Neuronal stem cell (in vitro differentiated cells): Measurements from ENCODE around the gene HDAC7.

Experiments used
- DNase-seq: peaks from one replicate; pipeline ENCODE4 v3.0.0-alpha.2; 2013; ENCODE audit warnings: low spot score
- H2AFZ ChIP-seq: one replicate; pipeline ENCODE4 v1.6.1; 2013; ENCODE audit warnings: mild to moderate bottlenecking, low read length, inconsistent platforms
- H2AK5ac ChIP-seq: 2 replicates; pipeline ENCODE4 v1.6.1; 2013; ENCODE audit warnings: low read depth, mild to moderate bottlenecking, inconsistent platforms, low read length, moderate library complexity, mixed read lengths
- H2BK120ac ChIP-seq: 2 replicates; pipeline ENCODE4 v1.6.1; 2013; ENCODE audit warnings: low read depth, mild to moderate bottlenecking, inconsistent platforms, low read length, moderate library complexity, mixed read lengths
- H2BK12ac ChIP-seq: one replicate; pipeline ENCODE4 v1.6.1; 2013; ENCODE audit warnings: low read length, inconsistent platforms
- H2BK15ac ChIP-seq: 2 replicates; pipeline ENCODE4 v1.6.1; 2013; ENCODE audit warnings: mild to moderate bottlenecking, low read length, inconsistent platforms, mixed read lengths
- H2BK5ac ChIP-seq: one replicate; pipeline ENCODE4 v1.6.1; 2013; ENCODE audit warnings: inconsistent platforms, mild to moderate bottlenecking, low read length, moderate library complexity
- H3K14ac ChIP-seq: one replicate; pipeline ENCODE4 v1.6.1; 2013; ENCODE audit warnings: low read length, inconsistent platforms
- H3K18ac ChIP-seq: 2 replicates; pipeline ENCODE4 v1.6.1; 2013; ENCODE audit warnings: low read length, inconsistent platforms
- H3K23ac ChIP-seq: 2 replicates; pipeline ENCODE4 v1.6.1; 2013; ENCODE audit warnings: low read depth, mild to moderate bottlenecking, mixed read lengths, low read length, inconsistent platforms; ENCODE audit not compliant: poor library complexity
- H3K27ac ChIP-seq: replicated peaks from 3 replicates; pipeline ENCODE4 v1.5.1; 2013; ENCODE audit warnings: low read length, inconsistent platforms
- H3K27me3 ChIP-seq, 3 experiments: 2 replicates each; pipeline ENCODE4 v1.6.1; 2013; ENCODE audit warnings: low read length in 3 of 3, mild to moderate bottlenecking in 2 of 3, inconsistent platforms in 1 of 3, low read depth in 1 of 3, mixed read lengths in 1 of 3, moderate library complexity in 1 of 3; ENCODE audit not compliant: control insufficient read depth in 3 of 3, insufficient read depth in 3 of 3
- H3K36me3 ChIP-seq, 2 donors: replicated peaks in 1 of 2; 2 replicates each; pipeline ENCODE4 v1.6.1; 2013; ENCODE audit warnings: low read length in 2 of 2; ENCODE audit not compliant: control insufficient read depth in 2 of 2, insufficient read depth in 2 of 2
- H3K4ac ChIP-seq: 2 replicates; pipeline ENCODE4 v1.6.1; 2013; ENCODE audit warnings: inconsistent platforms, mild to moderate bottlenecking, low read length, moderate library complexity
- H3K4me1 ChIP-seq, 2 donors: 1 replicate in 1 of 2; 2 replicates in 1 of 2; pipeline ENCODE4 v1.6.1; 2013; ENCODE audit warnings: low read length in 2 of 2, low read depth in 1 of 2; ENCODE audit not compliant: control insufficient read depth in 2 of 2, insufficient read depth in 1 of 2
- H3K4me2 ChIP-seq: one replicate; pipeline ENCODE4 v1.6.1; 2013; ENCODE audit warnings: mild to moderate bottlenecking, low read length, inconsistent platforms; ENCODE audit not compliant: insufficient read depth, poor library complexity, severe bottlenecking
- H3K4me3 ChIP-seq, 2 donors: 2 replicates each; pipeline ENCODE4 v1.5.1; 2013; ENCODE audit warnings: low read length in 2 of 2, mild to moderate bottlenecking in 2 of 2, inconsistent platforms in 1 of 2, moderate library complexity in 1 of 2
- H3K79me1 ChIP-seq: one replicate; pipeline ENCODE4 v1.6.1; 2013; ENCODE audit warnings: low read depth, mild to moderate bottlenecking, inconsistent platforms, low read length, moderate library complexity
- H3K9ac ChIP-seq: one replicate; pipeline ENCODE4 v1.6.1; 2013; ENCODE audit warnings: mild to moderate bottlenecking, low read depth, low read length, inconsistent platforms; ENCODE audit not compliant: poor library complexity
- H3K9me3 ChIP-seq, 2 donors: replicated peaks in 1 of 2; 2 replicates each; pipeline versions ENCODE3 to v1.6.1; 2013; ENCODE audit warnings: low read length in 2 of 2, mild to moderate bottlenecking in 2 of 2, inconsistent platforms in 1 of 2, low read depth in 1 of 2, mixed read lengths in 1 of 2, moderate library complexity in 1 of 2; ENCODE audit not compliant: control insufficient read depth in 2 of 2, insufficient read depth in 1 of 2
- H4K8ac ChIP-seq: one replicate; pipeline ENCODE4 v1.6.1; 2013; ENCODE audit warnings: low read depth, mild to moderate bottlenecking, inconsistent platforms, low read length, moderate library complexity
- H4K91ac ChIP-seq: one replicate; pipeline ENCODE4 v1.6.1; 2013; ENCODE audit warnings: low read length, low read depth, mild to moderate bottlenecking, inconsistent platforms; ENCODE audit not compliant: poor library complexity
- WGBS, 2 donors: extraction: QIAGEN DNeasy Blood & Tissue Kit; methylation state at CpG; one replicate each; pipeline ENCODE4 v1.1.7; 2013; ENCODE audit warnings: missing lambda C conversion rate in 2 of 2, mixed read lengths in 1 of 2; ENCODE audit not compliant: insufficient read length in 2 of 2, insufficient replicate concordance in 1 of 2; ENCODE audit errors: extremely low coverage in 2 of 2; 5-methylcytosine and 5-hydroxymethylcytosine counted together

Gene HDAC7

DNA sequence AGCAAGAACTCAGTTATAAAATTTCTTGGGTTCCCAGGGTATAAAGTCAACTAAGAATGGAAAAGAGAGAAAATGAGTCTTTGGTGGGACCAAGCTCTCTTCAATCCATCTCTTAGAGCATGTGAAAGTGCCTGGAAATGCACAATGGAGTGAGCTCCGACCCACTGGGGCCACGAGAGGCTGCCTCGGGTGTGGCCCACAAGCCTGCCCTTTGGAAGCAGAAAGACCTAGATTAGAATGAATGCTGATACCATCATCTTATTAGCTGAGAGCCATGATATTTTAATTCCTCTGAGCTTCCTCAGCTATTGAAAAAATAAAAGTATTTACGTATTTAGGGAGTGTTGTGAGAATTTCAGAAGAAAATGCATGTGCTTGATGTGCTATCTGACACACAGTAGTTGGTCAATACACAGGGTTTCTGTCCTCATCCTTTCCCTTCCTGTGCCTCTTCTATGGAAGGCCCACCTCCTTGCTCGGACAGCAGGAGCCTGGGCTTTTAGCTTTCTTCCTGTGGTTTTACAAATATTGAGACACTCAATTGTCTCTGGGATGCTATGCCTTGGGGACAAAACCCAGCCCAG lies 42.6 kb upstream of the HDAC7 start:
- Histone ChIP-seq H4K8ac (no peak overlapping the region), H3K79me1 (no peaks in the 10 kb centered on the region), H3K27ac (no peak overlapping the region), H3K4me3 (no peak overlapping the region), H2BK5ac (no peak overlapping the region), H2BK12ac (no peak overlapping the region), H4K91ac (no peak overlapping the region), H3K36me3 (no peaks in the 10 kb centered on the region), H3K4me2 (no peak overlapping the region), H2AK5ac (no peak overlapping the region), H3K14ac (no peak overlapping the region), H2AFZ (no peak overlapping the region), H3K27me3 (peaks cover 0 to 19% (median 0%) of the 10 kb centered on the region in 3 experiments), H3K18ac (no peak overlapping the region), H3K9me3 (peaks cover 0 to 3% of the 10 kb centered on the region in 2 donors), H2BK15ac (no peak overlapping the region), H2BK120ac (no peak overlapping the region), H3K4ac (no peak overlapping the region), H3K9ac (no peak overlapping the region), H3K23ac (no peak overlapping the region), H3K4me1 (no peaks in the 10 kb centered on the region)
- no CpG with 5 or more reads among the region's 5 CpGs for WGBS, 2 donors
- DNase-seq = no peak

DNA sequence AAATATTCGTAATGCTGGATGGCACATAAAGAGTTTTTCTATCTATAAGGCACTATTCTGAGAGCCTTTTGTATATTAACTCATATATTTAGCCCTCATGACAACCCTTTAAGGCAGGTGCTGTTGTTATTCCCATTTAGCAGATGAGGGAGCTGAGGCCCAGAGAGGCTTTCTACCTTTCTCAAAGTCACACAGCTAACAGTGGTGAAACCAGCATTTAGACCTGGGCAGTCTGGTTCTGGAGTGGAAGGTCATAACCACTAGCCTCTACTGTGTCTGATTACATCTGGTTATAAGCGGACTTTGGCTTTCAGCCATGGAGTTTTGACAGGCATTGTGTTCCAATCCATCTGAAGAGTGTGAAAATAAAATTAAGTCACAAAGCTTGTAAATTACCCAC lies 41.2 kb upstream of the HDAC7 start:
- H4K91ac ChIP-seq = no peak overlapping the region
- no peak overlapping the region for H3K18ac ChIP-seq
- peaks cover 0 to 3% of the 10 kb centered on the region in 2 donors for H3K9me3 ChIP-seq
- H2BK15ac ChIP-seq = no peak overlapping the region
- H3K4me1 ChIP-seq = no peaks in the 10 kb centered on the region
- H2AK5ac ChIP-seq = no peak overlapping the region
- DNase-seq = no peak
- no peak overlapping the region for H2BK5ac ChIP-seq
- no peak overlapping the region for H3K4me2 ChIP-seq
- H2BK120ac ChIP-seq = no peak overlapping the region
- H3K23ac ChIP-seq = no peak overlapping the region
- H3K4me3 ChIP-seq = no peak overlapping the region
- no peak overlapping the region for H2BK12ac ChIP-seq
- H3K27ac ChIP-seq = no peak overlapping the region
- no peak overlapping the region for H3K9ac ChIP-seq
- H3K36me3 ChIP-seq = no peaks in the 10 kb centered on the region
- H3K27me3 ChIP-seq = peaks cover 0 to 23% (median 0%) of the 10 kb centered on the region in 3 experiments
- no peak overlapping the region for H2AFZ ChIP-seq
- H3K4ac ChIP-seq = no peak overlapping the region
- no peaks in the 10 kb centered on the region for H3K79me1 ChIP-seq
- no peak overlapping the region for H3K14ac ChIP-seq
- WGBS, 2 donors = no CpG with 5 or more reads among the region's 2 CpGs
- no peak overlapping the region for H4K8ac ChIP-seq

DNA sequence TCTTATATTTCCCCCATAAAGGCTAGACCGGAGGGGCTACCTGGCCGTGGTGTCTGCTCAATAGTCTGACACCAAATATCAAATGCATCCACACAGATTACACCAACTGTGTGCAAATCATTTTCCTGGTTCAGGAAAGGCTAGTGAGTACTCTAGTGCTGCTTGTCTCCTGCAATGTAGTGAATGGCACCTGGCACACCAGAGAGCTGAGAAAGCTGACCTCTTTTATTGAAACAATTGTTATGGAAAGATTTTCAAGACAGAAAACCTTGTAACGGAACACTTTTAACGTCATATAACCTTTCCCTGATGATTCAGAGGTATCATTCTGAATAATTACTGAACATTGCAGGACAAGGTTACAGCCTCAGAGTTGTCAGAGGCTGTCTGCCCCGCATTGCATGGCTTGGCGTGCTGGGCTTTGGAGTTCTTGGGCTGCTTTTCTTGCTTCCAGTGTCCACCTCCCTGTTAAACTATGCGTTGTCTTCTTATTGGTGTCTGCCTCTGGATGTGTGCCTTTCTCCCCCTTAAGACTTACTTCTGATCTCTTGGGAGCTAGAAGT lies 40.7 kb upstream of the HDAC7 start:
- no peaks in the 10 kb centered on the region for H3K4me1 ChIP-seq
- H3K36me3 ChIP-seq = no peaks in the 10 kb centered on the region
- no peak overlapping the region for H3K4me3 ChIP-seq
- peaks cover 0 to 3% of the 10 kb centered on the region in 2 donors for H3K9me3 ChIP-seq
- H4K8ac ChIP-seq = no peak overlapping the region
- H2AFZ ChIP-seq = no peak overlapping the region
- no peak overlapping the region for H4K91ac ChIP-seq
- H2AK5ac ChIP-seq = no peak overlapping the region
- H3K18ac ChIP-seq = no peak overlapping the region
- H2BK120ac ChIP-seq = no peak overlapping the region
- H3K9ac ChIP-seq = no peak overlapping the region
- no peaks in the 10 kb centered on the region for H3K79me1 ChIP-seq
- no peak for DNase-seq
- H3K4ac ChIP-seq = no peak overlapping the region
- H3K27ac ChIP-seq = no peak overlapping the region
- H3K14ac ChIP-seq = no peak overlapping the region
- H3K4me2 ChIP-seq = no peak overlapping the region
- H2BK12ac ChIP-seq = no peak overlapping the region
- no CpG with 5 or more reads among the region's 7 CpGs for WGBS, 2 donors
- no peak overlapping the region for H2BK5ac ChIP-seq
- H3K23ac ChIP-seq = no peak overlapping the region
- H2BK15ac ChIP-seq = no peak overlapping the region
- peaks cover 0 to 23% (median 0%) of the 10 kb centered on the region in 3 experiments for H3K27me3 ChIP-seq

DNA sequence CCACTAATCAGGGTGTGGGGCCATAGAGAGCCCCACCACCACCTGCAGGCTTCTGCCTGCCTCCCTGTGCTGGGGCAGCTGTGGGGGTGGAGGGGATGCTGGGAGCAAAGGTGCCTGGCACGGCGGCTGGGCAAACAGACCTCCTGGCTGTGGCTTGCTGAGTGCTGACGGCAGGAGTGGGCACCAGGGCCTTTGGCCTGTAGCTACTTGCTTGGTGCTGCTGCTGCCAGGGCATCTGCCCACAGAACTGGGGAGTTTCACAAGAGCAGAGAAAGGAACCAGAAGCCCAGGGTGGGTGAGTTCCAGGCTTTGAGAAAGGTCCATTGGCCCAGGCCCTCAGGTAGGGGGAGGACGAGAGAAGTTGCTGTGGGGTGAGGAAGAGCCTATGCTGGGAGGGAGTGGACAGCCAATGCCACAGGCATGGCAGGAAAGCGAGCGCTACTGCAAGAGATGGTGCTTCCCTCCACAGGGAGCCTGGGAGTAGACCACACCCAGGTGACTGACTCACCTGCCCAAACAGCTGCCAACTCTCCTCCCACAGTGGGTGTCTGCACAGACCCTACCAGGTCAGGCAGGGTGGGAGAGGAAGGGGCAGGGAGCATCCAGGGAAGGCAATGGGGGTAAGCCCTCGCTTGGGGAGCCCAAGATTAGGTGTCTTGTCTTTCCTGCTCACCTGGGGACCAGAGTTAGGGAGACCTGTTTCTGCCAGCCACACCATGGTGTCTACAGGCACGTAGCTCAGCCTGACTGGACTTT lies 39.0 kb upstream of the HDAC7 start:
- Histone ChIP-seq H3K9ac (no peak overlapping the region), H3K4me3 (no peak overlapping the region), H2BK5ac (peak overlapping the region; percentile 67), H3K4me1 (no peaks in the 10 kb centered on the region), H3K9me3 (no peaks in the 10 kb centered on the region), H4K8ac (peak overlapping the region; percentile 19), H3K27ac (no peak overlapping the region), H3K18ac (peak overlapping the region; percentile 68), H3K4me2 (no peak overlapping the region), H3K14ac (no peak overlapping the region), H3K36me3 (no peaks in the 10 kb centered on the region), H2BK15ac (no peak overlapping the region), H3K79me1 (no peaks in the 10 kb centered on the region), H2BK12ac (peak overlapping the region; percentile 14), H3K27me3 (peaks cover 0 to 23% (median 0%) of the 10 kb centered on the region in 3 experiments), H2BK120ac (no peak overlapping the region), H3K23ac (peak overlapping the region; percentile 61), H2AFZ (no peak overlapping the region), H4K91ac (no peak overlapping the region), H2AK5ac (peak overlapping the region; percentile 14), H3K4ac (no peak overlapping the region)
- no CpG with 5 or more reads among the region's 8 CpGs for WGBS, 2 donors
- DNase-seq = no peak
